Mesenchymal stem cell (in vitro differentiated cells and primary cell): ENCODE data around the gene SRSF1.
A peak's percentile ranks its signal among the peaks of the same experiment; 100 is the strongest.

Experiments used
- DNase-seq: peaks from one replicate; pipeline ENCODE4 v3.0.0-alpha.2; 2013
- H2AFZ ChIP-seq: one replicate; pipeline ENCODE4 v1.6.1; 2013; ENCODE audit warnings: low read depth, mild to moderate bottlenecking, control low read depth, inconsistent platforms, low read length, moderate library complexity
- H2AK5ac ChIP-seq: 2 replicates; pipeline ENCODE4 v1.6.1; 2013; ENCODE audit warnings: low read length, moderate library complexity, mild to moderate bottlenecking, inconsistent platforms; ENCODE audit not compliant: severe bottlenecking
- H2BK120ac ChIP-seq: one replicate; pipeline ENCODE4 v1.6.1; 2013; ENCODE audit warnings: low read depth, mild to moderate bottlenecking, inconsistent platforms, low read length, moderate library complexity
- H2BK12ac ChIP-seq, 2 experiments: one replicate each; pipeline ENCODE4 v1.6.1; 2013; ENCODE audit warnings: inconsistent platforms in 2 of 2, low read length in 2 of 2, mild to moderate bottlenecking in 2 of 2, moderate library complexity in 2 of 2, control low read depth in 1 of 2
- H2BK15ac ChIP-seq: one replicate; pipeline ENCODE4 v1.6.1; 2013; ENCODE audit warnings: mild to moderate bottlenecking, low read depth, inconsistent platforms; ENCODE audit not compliant: poor library complexity, severe bottlenecking
- H2BK5ac ChIP-seq: 2 replicates; pipeline ENCODE4 v1.6.1; 2013; ENCODE audit warnings: low read depth, mild to moderate bottlenecking, low read length, control low read depth, inconsistent platforms; ENCODE audit not compliant: poor library complexity, severe bottlenecking
- H3K14ac ChIP-seq, 2 experiments: one replicate each; pipeline ENCODE4 v1.6.1; 2013; ENCODE audit warnings: inconsistent platforms in 2 of 2, low read length in 2 of 2, control low read depth in 1 of 2, mild to moderate bottlenecking in 1 of 2, moderate library complexity in 1 of 2
- H3K18ac ChIP-seq, 2 experiments: one replicate each; pipeline ENCODE4 v1.6.1; 2013; ENCODE audit warnings: inconsistent platforms in 2 of 2, low read length in 2 of 2, control low read depth in 1 of 2, low read depth in 1 of 2, mild to moderate bottlenecking in 1 of 2
- H3K23ac ChIP-seq, 2 experiments: one replicate each; pipeline ENCODE4 v1.6.1; 2013; ENCODE audit warnings: inconsistent platforms in 2 of 2, low read length in 2 of 2, mild to moderate bottlenecking in 2 of 2, moderate library complexity in 2 of 2, control low read depth in 1 of 2
- H3K27ac ChIP-seq: 2 replicates; pipeline ENCODE4 v1.5.1; 2013; ENCODE audit warnings: mild to moderate bottlenecking, moderate library complexity, low read length, control low read depth, inconsistent platforms; ENCODE audit not compliant: poor library complexity, severe bottlenecking
- H3K27me3 ChIP-seq, 2 experiments: 2 replicates each; pipeline versions ENCODE4 v1.6.1 to v1.7.0; 2013; ENCODE audit warnings: low read length in 2 of 2, mild to moderate bottlenecking in 2 of 2, moderate library complexity in 2 of 2, control low read depth in 1 of 2, inconsistent platforms in 1 of 2; ENCODE audit not compliant: control insufficient read depth in 1 of 2, insufficient read depth in 1 of 2
- H3K36me3 ChIP-seq, 2 experiments: 2 replicates each; pipeline versions ENCODE4 v1.6.1 to v1.7.0; 2013; ENCODE audit warnings: low read length in 2 of 2, control low read depth in 1 of 2, inconsistent platforms in 1 of 2, low read depth in 1 of 2, mild to moderate bottlenecking in 1 of 2; ENCODE audit not compliant: insufficient read depth in 2 of 2, control insufficient read depth in 1 of 2
- H3K4ac ChIP-seq, 2 experiments: one replicate each; pipeline ENCODE4 v1.6.1; 2013; ENCODE audit warnings: inconsistent platforms in 2 of 2, low read length in 2 of 2, mild to moderate bottlenecking in 2 of 2, moderate library complexity in 2 of 2, control low read depth in 1 of 2, low read depth in 1 of 2
- H3K4me1 ChIP-seq: 2 replicates; pipeline ENCODE4 v1.6.1; 2013; ENCODE audit warnings: low read depth, low read length, control low read depth; ENCODE audit not compliant: control insufficient read depth, insufficient read depth
- H3K4me2 ChIP-seq: 2 replicates; pipeline ENCODE4 v1.6.1; 2013; ENCODE audit warnings: low read length, mild to moderate bottlenecking, inconsistent platforms; ENCODE audit not compliant: poor library complexity, severe bottlenecking
- H3K4me3 ChIP-seq, 2 experiments: 2 replicates each; pipeline versions ENCODE4 v1.5.1 to v1.7.0; 2013; ENCODE audit warnings: low read length in 2 of 2, mild to moderate bottlenecking in 2 of 2, control low read depth in 1 of 2, low read depth in 1 of 2; ENCODE audit not compliant: insufficient read depth in 1 of 2
- H3K79me1 ChIP-seq: replicated peaks from 2 replicates; pipeline ENCODE4 v1.6.1; 2013; ENCODE audit warnings: mild to moderate bottlenecking, control low read depth, low read length, inconsistent platforms; ENCODE audit not compliant: poor library complexity, severe bottlenecking
- H3K9ac ChIP-seq: 2 replicates; pipeline ENCODE4 v1.7.0; 2013; ENCODE audit warnings: mild to moderate bottlenecking, low read length, moderate library complexity
- H3K9me3 ChIP-seq: 2 replicates; pipeline ENCODE4 v1.7.0; 2013; ENCODE audit warnings: mild to moderate bottlenecking, low read length; ENCODE audit not compliant: control insufficient read depth
- H4K8ac ChIP-seq: one replicate; pipeline ENCODE4 v1.6.1; 2013; ENCODE audit warnings: inconsistent platforms, mild to moderate bottlenecking, low read length, moderate library complexity
- H4K91ac ChIP-seq: one replicate; pipeline ENCODE4 v1.6.1; 2013; ENCODE audit warnings: mild to moderate bottlenecking, low read length, inconsistent platforms
- WGBS: methylation state at CpG from one replicate; pipeline ENCODE4 v1.1.7; 2013; ENCODE audit warnings: mixed read lengths; 5-methylcytosine and 5-hydroxymethylcytosine counted together

SRSF1 gene

GRCh38 chr17:57988301-57989250 lies 18.5 kb downstream of the SRSF1 start:
- H2BK15ac ChIP-seq: peak overlapping the region; percentile 97
- H3K79me1 ChIP-seq: peaks cover 2% of the 10 kb centered on the region
- H3K36me3 ChIP-seq: peaks cover 0 to 5% of the 10 kb centered on the region in 2 experiments
- peak overlapping the region; percentile 77 for H3K4me2 ChIP-seq
- H3K27me3 ChIP-seq: no peaks in the 10 kb centered on the region
- H3K4ac ChIP-seq: peak overlapping the region; percentile 94 to 95
- no peaks in the 10 kb centered on the region for H3K9me3 ChIP-seq
- peak overlapping the region; percentile 98 for H2BK120ac ChIP-seq
- peak overlapping the region in 1 of 2 experiments; percentile 98 for H3K23ac ChIP-seq
- peak overlapping the region; percentile 71 for H2AK5ac ChIP-seq
- H3K27ac ChIP-seq: peak overlapping the region; percentile 97
- peak overlapping the region; percentile 95 to 100 for H3K18ac ChIP-seq
- peak overlapping the region; percentile 95 for H3K9ac ChIP-seq
- DNase-seq: peak; percentile 80
- peaks cover 6% of the 10 kb centered on the region for H3K4me1 ChIP-seq
- H2AFZ ChIP-seq: peak overlapping the region; percentile 76
- H4K91ac ChIP-seq: peak overlapping the region; percentile 97
- H2BK12ac ChIP-seq: peak overlapping the region in 1 of 2 experiments; percentile 83
- H3K14ac ChIP-seq: peak overlapping the region; percentile 49 to 96
- H3K4me3 ChIP-seq: peak overlapping the region; percentile 81 to 86
- peak overlapping the region; percentile 99 for H4K8ac ChIP-seq
- H2BK5ac ChIP-seq: peak overlapping the region; percentile 67
- WGBS: 6% methylated on average over 27 of the region's 54 CpGs

GRCh38 chr17:57987581-57988300 lies 19.3 kb downstream of the SRSF1 start, which contains the start of gene VEZF1:
Gene VEZF1, minus strand, starts transcription at chr17:57988254. Its CDS starts 143 bp downstream, at chr17:57988111.
- H3K18ac ChIP-seq: peak within 1 kb of the TSS; percentile 97 to 100
- H4K8ac ChIP-seq: peak within 1 kb of the TSS; percentile 99
- peak within 1 kb of the TSS; percentile 76 for H2AFZ ChIP-seq
- 2% methylated on average over 16 of the region's 74 CpGs for WGBS
- H2BK15ac ChIP-seq: peak within 1 kb of the TSS; percentile 97
- H3K9ac ChIP-seq: peak within 1 kb of the TSS; percentile 95
- peaks cover 2 to 8% of the 10 kb centered on the region in 2 experiments for H3K36me3 ChIP-seq
- peak within 1 kb of the TSS; percentile 98 for H2BK120ac ChIP-seq
- peak within 1 kb of the TSS; percentile 41 to 98 for H3K23ac ChIP-seq
- H4K91ac ChIP-seq: peak within 1 kb of the TSS; percentile 97
- H3K27me3 ChIP-seq: no peaks in the 10 kb centered on the region
- no peaks in the 10 kb centered on the region for H3K79me1 ChIP-seq
- H3K4me3 ChIP-seq: peak within 1 kb of the TSS; percentile 86 to 87
- peaks cover 8% of the 10 kb centered on the region for H3K4me1 ChIP-seq
- peak; percentile 76 for DNase-seq
- H3K4me2 ChIP-seq: peak within 1 kb of the TSS; percentile 85
- H3K9me3 ChIP-seq: no peaks in the 10 kb centered on the region
- H3K4ac ChIP-seq: peak within 1 kb of the TSS; percentile 95 to 97
- H2BK5ac ChIP-seq: peak within 1 kb of the TSS; percentile 87
- peak within 1 kb of the TSS; percentile 56 to 83 for H2BK12ac ChIP-seq
- peak within 1 kb of the TSS; percentile 69 to 96 for H3K14ac ChIP-seq
- H2AK5ac ChIP-seq: peak within 1 kb of the TSS; percentile 71
- peak within 1 kb of the TSS; percentile 97 for H3K27ac ChIP-seq

- Histone ChIP-seq H2BK12ac (peak overlapping the region in 1 of 2 experiments; percentile 29), H3K4me2 (peak overlapping the region; percentile 85), H2BK5ac (peak overlapping the region; percentile 87), H3K9me3 (no peaks in the 10 kb centered on the region), H2BK120ac (peak overlapping the region; percentile 37), H2AK5ac (no peak overlapping the region), H3K4me3 (peak overlapping the region; percentile 86 to 87), H3K4me1 (peaks cover 9% of the 10 kb centered on the region), H3K27ac (peak overlapping the region; percentile 86), H3K4ac (peak overlapping the region; percentile 92 to 97), H2BK15ac (peak overlapping the region; percentile 93), H4K8ac (peak overlapping the region; percentile 94), H4K91ac (peak overlapping the region; percentile 95), H3K23ac (peak overlapping the region in 1 of 2 experiments; percentile 31), H3K79me1 (no peaks in the 10 kb centered on the region), H3K18ac (peak overlapping the region; percentile 96 to 97), H3K14ac (peak overlapping the region; percentile 37 to 69), H3K36me3 (peaks cover 5 to 14% of the 10 kb centered on the region in 2 experiments), H3K9ac (peak overlapping the region; percentile 95), H3K27me3 (no peaks in the 10 kb centered on the region), H2AFZ (no peak overlapping the region)
- DNase-seq: peak; percentile 88
- WGBS: 0% methylated on average over 28 of the region's 38 CpGs
These were observed 20.0 kb downstream of the SRSF1 start for GRCh38 chr17:57986841-57987580.
